GM18867 (cell line): ENCODE results near the gene SLK.
A peak's percentile ranks its signal among the peaks of the same experiment; 100 is the strongest.

Source experiments
- ATAC-seq: cut with Tn5 transposase; IDR thresholded peaks from one replicate; pipeline ENCODE4 v1.9.1; 2021; ENCODE audit warnings: mild to moderate bottlenecking, moderate library complexity; ENCODE audit not compliant: unreplicated experiment

Gene SLK

DNA sequence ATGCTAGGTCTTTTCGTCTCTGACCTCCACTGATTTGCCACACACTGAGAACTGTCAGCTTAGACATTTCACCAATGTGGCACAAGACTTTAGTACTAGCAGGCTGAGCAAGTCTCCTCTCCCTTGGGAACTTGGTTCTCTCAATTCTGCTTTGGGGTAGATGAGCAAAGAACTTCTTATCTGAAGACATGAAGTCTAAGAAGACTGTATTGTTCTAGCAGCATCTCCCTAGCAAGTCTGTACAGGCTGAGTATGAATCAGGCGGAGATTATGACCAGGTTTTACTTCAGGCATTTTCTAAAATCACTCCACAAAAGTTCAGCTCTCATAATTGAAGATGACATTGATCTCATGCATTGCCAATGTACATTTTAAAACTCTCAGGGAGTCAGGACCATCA lies 25.1 kb upstream of the SLK start:
- no peak for ATAC-seq

DNA sequence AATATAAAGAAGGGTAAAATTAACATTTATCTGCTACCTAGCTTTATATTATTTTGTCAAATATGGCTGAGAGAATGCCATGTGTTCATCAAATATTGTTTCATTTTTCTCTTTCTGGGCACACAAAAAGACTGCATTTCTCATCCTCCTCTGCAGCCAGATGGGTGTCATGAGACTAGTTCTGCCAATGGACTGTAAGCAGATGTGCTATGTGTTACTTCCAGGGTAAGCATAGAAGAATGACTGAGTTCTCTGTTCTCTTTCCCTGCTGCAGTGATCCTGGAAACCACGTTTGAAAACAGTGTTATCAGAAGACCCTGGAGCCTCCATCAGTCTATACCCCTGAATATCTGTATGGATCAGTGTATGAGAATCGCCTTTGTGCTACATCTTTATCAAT lies 24.1 kb upstream of the SLK start:
- no peak for ATAC-seq

- ATAC-seq = no peak
These were observed 19.0 kb upstream of the SLK start for GRCh38 chr10:103947799-103948516.

DNA sequence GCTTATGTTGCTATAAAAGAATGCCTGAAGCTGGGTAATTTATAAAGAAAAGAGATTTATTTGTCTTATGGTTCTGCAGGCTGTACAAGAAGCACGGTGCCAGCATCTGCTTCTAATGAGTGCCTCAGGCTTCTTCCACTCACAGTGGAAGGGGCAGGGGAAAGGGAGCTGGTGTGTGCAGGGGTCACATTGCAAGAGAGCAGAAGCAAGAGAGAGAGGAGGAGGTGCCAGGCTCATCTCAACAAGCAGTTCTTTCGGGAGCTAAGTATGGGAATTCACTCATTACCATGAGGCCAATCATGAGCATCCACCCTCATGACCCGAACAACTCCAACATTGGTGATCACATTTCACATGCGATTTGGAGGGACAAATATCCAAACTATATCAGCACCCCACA lies 17.2 kb upstream of the SLK start:
- no peak for ATAC-seq

- no peak for ATAC-seq
These were observed 15.8 kb upstream of the SLK start for GRCh38 chr10:103951183-103951582.

GRCh38 chr10:103951942-103952341 lies 15.0 kb upstream of the SLK start:
- no peak for ATAC-seq

- ATAC-seq = no peak
These were observed 12.4 kb upstream of the SLK start for GRCh38 chr10:103954543-103954942.

DNA sequence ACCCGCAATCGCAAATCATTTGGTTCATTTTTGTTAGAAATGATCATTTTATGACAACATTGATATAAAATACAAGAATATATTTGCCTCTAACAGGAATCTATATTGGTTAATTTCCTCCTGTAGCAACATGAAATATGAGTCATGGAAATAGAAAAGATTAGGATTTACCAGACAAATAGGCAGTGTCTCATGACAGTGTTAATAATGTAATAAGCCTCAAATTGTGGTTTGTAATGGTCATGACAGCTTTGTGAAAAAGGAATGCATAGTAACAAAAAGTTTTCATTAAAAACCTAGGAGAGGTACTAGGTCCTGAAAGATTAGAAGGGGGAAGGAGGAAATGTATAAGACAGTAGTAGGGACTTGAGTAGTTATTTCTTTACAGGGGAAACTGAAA lies 7.9 kb upstream of the SLK start:
- ATAC-seq = no peak

- ATAC-seq = no peak
These were observed 6.8 kb upstream of the SLK start for GRCh38 chr10:103960103-103960502.

DNA sequence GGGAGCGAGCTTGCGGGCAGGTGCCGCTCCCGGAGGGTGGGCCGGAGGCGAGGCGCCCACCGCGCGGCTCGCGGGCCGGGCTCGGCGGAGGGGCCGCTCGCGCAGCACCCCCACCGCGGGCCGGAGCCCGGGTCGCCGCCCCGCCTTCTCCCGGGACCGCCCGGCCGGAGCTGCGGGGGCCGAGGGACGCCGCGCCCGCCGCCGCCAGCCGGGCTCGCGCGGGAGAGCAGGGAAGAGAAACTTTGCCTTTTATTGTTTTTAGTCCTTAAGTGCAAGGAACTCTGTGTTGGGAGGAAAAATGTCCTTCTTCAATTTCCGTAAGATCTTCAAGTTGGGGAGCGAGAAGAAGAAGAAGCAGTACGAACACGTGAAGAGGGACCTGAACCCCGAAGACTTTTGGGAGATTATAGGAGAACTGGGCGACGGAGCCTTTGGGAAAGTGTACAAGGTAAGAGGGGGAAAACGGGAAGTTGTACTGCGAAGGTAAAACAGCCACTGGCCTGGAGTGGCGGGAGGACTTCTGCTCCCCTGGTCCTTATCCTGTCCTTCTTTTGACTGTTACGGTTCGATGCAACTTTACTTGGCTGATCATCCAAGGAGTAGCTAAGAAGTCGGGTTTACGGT lies 620 bp downstream of the SLK start:
- peak; percentile 59 for ATAC-seq

- no peak for ATAC-seq
These were observed 1.8 kb downstream of the SLK start for GRCh38 chr10:103968441-103969391.

DNA sequence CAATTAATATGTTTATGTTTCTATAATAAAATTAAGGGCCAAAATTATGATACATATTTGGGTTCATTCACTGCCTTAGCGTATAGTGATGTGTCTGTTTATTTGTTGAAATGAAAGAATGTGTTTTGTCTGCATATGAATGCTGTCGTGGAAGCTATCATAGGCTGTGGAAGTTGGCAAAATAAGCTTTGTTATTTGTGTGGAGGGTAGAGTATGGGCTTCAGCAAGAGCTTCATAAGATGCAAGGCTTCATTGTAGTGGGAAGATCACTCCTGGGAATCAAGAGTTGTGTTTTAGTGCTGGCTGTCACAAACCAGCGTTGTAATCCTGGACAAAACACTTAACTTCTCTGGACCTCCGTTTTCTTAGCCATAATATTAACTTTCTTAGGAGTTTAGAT lies 2.5 kb downstream of the SLK start:
- no peak for ATAC-seq

GRCh38 chr10:103969857-103970627 lies 3.1 kb downstream of the SLK start:
- no peak for ATAC-seq

DNA sequence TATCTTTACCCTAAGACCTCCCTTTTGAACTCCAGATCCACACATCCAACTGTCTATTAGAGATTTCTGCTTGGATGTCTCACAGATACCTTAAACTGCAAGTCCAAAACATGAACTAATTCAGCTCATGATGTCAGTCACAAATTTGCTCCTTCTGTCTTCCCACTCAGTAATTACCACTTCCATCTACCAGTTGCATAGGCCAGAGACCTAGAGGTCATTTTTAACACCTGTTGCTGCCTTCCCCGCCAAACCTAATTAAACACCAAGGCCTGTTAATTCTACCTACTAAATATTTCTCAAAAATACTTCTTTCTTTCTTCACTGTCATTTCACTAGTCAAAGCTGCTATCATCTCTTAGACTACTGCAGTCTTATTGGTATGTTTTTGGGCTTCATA lies 8.2 kb downstream of the SLK start:
- no peak for ATAC-seq

- no peak for ATAC-seq
These were observed 10.3 kb downstream of the SLK start for GRCh38 chr10:103977204-103977603.

DNA sequence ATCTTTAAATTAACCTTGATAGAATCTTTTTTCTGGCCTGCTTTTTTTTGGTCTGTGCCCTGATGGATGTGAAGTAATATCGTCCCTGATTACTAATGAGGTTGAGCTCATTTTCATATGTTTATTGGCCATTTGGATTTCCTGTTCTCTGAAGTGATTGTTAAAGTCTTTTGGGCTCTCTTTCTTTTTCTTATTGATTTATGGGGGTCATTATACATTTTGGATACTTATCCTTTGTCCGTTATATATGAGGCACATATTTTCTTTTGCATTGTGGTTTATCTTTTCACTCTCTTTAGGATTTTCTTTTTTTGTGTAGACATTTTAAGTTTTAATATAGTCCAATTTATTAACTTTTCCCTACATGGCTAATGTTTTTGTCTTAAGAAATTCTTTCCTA lies 12.6 kb downstream of the SLK start:
- no peak for ATAC-seq

DNA sequence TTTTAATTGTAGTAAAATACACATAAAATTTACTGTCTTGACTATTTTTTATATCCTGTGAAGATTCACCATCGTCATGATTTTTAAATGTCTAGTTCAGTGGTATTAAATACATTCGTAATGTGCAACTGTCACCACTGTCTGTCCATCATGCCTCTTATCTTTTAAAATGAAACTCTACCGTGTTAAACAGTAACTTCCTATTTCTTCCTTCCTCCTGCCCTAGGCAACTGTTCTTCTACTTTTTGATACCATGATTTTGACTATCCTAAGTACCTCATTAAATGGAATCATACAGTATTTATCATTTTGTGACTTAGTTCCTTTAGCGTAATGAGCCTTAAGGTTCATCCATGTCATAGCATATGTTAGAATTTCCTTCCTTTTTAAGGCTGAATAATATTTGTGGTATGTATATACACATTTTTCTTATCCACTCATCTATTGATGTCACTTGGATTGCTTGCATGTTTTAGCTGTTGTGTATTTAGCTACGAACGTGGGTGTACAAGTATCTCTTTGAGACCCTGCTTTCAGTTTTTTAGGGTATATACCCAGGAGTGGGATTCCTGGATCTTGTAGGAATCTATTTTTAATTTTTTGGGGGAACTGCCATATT lies 13.5 kb downstream of the SLK start:
- no peak for ATAC-seq

DNA sequence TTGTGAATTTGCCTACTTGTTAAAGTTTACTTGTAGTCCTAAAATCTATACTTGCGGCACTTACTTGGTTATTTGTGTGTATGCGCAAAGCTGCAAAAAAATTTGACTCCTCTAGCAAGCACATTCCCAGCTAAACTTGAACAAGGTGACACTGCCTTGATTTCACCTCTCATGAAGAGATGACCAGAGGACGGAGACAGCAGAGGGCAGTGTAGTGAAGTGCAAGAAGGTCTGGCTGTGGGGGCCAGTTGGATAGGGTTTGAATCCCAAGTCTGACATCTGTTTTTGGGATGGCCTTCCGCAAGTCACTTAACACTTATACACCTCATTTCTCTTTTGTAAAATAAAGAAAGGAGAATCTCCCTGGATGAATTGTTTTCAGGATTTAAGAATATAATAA lies 15.7 kb downstream of the SLK start:
- no peak for ATAC-seq

- peak; percentile 93 for ATAC-seq
These were observed 16.5 kb downstream of the SLK start for GRCh38 chr10:103983367-103983911.

GRCh38 chr10:103985726-103986125 lies 18.8 kb downstream of the SLK start:
- no peak for ATAC-seq
